Cerebellar nuclear complex (tissue), 1 donor: ENCODE measurements around the gene FARSA.
"Not testable (repeated sequence)": the region's sequence is repeated elsewhere in the genome, so short reads cannot be mapped to it uniquely, and the experiment has no call there.

Source experiments
- DNase-seq, 2 experiments: peaks; one replicate each; lab custom pipeline; 2025; lab: John Stamatoyannopoulos, UW

The FARSA gene

DNA sequence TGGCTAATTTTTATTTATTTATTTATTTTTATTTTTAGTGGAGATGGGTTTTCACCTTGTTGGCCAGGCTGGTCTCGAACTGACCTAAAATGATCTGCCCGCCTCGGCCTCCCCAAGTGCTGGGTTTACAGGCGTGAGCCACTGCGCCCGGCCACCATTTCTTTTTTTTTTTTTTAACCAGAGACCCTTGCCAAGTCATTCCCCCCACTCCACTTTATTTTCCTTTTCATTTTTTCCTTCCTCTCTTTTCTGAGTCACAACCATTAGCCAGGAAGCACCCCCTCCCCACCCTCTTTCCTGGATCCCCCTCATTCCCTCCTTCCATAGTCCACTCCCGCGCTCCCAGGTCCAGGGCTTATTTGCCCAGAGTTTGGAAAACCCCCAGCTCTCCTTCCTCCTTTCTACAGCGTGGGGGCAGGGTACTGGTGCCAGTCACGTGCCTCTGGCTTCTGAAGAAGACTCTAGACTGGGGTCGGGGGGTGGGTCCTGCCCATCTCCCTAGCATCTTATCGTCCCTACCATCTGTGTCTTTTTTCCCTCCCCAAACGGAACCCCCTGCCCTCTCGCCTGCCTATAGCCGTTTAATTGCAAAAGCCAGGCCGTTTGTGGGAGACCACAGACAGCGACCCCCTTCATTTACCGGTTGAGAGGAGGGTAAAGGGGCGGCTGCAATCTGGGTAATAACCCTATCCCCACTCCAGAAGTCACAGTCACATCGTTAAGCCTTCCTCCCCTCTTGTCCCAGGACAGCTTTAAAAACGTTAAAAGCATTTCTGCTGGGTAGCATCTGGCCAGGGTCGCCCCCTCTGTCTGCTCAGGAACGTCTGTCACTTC, 3.8 kb upstream of the FARSA start:
- no peak for DNase-seq

DNA sequence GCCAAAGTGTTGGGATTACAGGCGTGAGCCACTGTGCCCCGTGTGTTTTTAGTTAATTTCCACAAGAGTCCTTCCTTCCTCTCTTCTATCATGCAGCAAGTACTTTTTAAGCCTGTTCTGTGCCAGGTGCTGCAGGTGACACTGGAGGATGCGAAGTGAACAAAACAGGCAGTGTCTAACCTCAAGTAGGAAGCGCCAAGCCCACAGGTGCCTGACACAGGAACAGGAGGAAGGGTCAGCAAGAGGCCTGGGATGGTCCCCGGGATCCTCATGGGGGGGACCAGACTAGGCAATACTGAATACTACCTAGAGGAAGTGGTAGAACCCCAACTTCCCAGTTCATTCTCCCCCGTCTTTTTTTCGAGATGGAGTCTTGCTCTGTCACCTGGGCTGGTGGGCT, 3.1 kb upstream of the FARSA start:
- DNase-seq = no peak

DNA sequence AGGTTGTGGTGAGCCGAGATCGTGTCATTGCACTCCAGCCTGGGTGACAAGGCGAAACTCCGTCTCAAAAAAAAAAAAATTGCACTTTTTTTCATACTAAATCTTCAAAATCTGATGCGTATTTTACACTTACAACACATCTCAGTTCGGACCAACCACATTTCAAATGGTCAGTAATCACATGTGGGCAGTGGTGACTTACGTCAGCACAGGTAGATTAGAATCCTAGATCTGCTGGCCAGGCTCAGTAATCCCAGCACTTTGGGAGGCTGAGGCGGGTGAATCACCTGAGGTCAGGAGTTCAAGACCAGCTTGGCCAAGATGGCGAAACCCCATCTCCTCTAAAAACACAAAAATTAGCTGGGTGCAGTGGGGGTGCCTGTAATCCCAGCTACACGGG, 1.6 kb upstream of the FARSA start:
- no peak for DNase-seq

DNA sequence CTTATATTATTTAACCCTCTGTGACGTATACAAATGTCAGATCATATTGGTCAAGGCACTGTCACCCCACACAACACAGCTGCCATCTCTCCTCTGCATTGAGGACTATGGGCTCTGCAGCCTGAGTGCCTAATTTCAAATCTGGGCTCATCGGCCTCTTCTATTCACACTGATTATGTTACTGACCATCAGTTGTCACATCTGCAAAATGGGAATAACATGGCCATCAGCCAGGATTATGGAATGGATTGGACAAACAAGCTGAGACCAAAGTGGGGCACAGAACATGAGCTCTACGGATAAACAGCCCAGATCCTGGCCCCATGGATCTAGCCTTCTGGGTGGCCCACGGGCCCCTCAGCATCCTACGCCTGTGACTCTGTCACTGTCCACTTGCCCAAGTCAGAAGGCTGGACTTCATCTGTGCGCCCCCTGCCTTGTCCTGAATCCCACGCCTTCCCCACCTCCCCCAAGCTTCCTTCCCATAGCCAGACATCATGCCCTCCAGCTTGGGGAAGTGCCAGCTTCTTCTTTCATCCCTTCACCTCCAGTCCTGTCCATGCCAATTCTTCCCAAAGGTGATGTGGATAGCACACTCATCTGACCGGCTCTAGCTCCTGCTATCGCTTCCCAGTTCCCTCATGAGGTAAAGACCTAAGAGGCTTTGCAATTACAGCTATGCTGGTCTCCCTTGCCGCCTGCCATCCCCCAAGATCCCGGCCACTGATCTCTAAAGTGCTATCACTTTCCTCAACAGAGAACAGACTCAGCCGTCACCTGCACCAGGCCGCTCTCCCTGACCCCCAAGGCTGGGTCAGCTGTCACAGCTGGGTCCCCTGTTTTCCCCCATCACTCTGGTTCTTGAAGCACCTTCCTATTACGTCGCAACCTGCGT, 872 bp downstream of the FARSA start:
- no peak for DNase-seq

DNA sequence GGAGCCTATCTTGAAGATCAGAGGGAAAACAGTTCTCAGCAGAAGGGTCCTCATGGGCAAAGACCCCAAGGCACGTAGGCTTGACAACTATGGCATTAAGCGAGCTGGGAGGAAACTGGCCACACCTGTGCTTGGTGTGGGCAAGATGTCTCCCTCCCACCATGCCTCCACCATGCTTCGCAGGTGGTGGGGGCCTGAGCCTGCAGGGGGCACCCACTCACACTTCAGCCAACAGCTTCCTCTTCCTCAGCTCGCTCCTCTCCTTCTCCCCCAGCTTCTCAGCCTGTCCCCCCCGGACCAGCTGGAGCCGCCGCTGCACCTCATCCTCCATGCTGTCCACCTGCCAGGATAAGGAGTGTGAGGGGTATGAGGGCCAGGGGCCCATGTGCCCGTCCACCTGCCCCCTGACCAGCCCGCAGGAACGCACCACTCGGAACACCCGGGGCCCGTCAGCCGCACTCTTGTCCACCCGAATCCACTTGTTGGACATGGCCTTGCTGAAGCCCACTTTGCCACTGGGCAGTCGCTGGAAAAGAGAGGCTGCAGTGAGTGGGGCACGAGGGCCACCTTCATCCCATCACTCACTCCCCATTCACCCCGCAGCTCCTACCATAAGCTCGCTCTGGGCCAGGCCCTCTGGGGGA, 3.4 kb downstream of the FARSA start:
- DNase-seq = no peak

DNA sequence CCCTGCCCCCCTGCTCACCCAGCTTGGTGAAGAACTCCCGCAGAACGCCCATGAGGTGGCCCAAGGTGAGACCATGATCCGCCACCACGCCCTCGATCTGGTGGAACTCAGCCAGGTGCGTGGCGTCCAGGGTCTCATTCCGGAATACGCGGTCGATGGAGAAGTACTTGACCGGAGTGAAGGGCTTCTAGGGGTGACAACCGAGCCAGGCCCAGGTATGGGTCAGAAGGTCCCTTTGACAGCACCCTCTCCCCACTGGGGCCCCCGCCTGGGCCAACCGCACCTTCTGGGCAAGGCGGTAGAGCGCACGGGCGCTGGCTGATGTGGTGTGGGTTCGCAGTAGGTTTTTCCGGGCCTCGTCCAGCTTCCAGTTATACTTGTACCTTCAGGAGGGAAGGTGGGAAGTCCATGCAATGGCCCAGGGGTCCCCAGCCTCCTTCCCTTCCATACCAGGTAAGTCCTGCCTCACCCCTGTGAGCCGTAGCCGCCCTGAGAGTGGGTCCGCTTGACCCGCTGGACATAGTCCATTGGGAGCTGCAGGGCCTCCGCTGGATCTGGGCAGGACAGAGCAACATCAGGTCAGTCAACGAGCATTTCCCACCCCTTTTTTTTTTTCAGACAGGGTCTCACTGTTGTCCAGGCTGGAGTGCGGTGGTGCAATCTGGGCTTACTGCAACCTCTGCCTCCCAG, 8.7 kb downstream of the FARSA start:
- DNase-seq = no peak

DNA sequence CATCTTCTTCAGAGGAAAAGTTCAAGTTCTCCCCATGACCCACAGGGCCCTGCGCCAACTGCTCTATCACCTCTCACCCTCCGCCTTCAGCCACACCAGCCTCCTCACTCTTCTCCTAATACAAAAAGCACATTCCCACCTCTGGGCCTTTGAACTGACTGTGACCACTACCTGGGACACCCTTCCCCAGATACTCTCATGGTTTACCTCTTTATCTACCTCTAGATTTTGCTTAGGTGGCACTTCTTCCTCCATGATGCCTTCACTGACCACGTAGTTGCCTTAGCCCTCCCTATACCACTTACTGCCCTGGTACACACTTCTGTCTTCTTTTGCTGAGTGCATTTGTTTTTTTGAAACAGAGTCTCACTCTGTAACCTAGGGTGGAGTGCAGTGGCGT, 10.6 kb downstream of the FARSA start:
- no peak for DNase-seq

DNA sequence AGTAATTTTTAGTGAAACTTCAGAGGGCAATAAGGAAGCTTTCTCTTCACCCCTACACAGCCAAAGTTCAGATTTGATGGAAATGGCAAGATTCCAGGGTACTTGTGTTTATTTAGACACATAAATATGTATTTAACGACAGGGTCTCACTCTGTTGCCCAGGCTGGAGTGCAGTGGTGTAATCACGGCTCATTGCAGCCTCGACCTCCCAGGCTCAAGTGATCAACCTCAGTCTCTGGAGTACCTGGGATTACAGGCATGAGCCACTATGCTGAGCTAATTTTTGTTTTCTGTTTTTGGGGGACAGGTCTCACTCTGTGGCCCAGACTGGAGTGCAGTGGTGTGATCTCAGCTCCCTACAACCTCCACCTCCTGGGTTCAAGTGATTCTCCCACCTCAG, 12.5 kb downstream of the FARSA start:
- no peak for DNase-seq

DNA sequence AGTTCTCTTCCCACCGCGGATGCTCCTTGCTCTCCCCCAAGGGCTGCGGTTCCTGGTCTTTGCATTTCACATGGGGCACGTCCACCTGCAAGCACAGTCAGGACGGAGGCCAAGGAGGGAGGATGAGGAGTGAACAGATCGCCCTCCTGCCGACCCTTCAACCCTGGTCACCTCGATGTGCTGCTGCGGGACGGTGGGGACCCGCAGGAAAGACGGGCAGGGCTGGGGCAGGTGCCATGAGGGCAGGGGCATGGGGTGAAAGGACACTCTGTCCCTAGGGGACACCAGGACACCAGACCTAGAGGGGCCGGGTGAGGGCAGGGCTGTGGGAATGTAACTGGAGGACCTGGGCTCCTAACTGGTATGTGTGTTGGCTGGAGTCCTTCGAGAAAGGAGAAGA, 15.3 kb downstream of the FARSA start:
- no peak for DNase-seq

DNA sequence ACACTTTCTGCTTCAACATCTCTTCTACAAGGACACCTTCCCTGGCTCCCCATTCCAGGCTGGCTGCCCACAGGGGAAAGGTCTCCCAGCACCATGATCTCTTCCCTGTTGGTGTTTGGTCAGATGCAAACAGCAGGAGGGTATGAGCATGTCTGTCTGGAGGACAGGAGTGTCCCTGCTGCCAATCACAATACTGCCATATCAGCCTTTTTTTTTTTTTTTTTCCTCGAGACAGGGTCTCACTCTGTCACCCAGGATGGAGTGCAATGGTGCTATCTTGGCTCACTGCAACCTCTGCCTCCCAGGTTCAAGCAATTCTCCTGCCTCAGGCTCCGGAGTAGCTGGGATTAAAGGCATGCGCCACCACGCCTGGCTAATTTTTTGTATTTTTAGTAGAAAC, 17.7 kb downstream of the FARSA start:
- not testable (repeated sequence) for DNase-seq

DNA sequence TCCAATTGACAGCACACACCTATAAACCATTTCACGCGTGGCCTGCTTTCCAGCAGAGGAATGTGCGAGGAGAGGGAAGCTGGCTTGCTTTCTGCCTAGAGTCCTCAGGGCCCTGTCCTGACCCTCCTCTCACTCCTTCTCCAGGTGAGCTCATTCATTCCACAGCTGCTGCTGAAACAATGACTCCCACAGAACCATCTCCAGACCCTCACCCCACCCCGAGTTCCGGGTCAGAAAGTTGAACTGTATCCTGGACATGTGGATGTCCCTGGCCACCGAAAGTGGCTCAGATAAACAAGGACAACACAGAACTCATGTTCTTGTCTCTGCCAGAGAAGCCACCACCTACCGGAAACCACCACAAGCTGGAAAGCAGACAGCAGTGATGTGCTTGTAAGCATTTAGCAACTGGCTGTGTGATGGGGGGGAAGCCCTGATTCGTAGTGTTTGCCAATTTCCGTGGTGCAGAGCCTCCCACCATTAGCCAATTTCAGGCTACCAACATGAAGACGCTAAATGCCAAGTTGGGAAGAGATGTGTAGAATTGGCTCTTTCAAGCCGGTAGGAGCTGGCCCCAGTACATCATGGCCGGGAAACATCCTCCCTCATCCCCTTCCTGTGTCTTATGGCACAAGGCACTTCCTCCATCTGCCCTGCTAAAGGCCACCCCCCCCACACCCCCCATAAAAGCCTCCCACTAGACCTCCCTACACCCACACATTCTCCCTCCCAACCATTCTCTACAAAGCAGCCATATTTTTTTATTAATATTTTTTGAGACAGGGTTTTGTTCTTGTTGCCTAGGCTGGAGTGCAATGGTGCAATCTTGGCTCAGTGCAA, 19.4 kb downstream of the FARSA start:
- no peak for DNase-seq

DNA sequence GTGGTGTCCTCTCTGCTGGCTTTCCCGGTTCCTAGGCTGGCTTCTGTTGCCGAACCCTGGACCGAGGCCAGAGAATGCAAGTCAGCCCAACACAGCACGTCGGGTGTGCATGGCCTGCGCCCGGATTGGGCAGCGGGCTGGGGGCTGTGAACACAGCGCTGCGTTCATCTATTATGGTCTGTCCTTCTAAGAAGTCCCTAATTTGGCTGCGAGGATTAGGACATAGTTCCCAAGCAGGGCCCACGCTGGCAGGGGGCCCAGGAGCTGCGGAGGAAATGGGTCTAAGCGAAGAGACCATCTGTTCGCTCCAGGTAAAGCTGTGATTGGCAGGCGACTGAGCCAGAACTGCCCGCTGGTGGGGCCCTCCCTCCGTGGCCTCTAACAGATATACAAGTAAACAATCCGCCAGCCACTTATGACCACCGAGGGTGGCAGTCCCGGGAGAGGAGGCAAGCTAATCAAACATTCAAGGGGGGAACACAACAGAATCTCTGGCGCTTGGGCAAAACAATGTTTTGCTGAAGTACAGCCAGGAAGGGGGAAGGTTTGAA, 20.4 kb downstream of the FARSA start:
- DNase-seq = peak; percentile 83 to 89

DNA sequence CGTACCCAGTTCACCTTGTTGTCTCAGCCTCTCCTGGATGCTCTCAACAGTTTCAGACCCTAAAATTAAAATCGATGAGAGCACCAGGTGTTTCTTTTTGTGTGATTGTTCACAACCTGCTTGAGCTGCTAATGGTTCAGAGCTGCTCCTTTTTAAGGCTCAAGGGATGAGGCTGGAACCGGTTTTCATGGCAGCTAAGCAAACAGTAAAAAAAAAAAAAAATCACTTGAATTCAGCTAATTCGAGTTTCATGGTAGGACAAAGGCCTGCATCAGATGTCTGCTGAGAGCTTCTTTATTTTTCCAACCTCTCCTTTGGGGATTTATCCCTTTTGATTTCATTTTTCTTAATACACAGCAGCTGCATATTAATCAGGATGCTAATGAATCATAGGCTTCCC, 20.9 kb downstream of the FARSA start:
- DNase-seq = no peak

DNA sequence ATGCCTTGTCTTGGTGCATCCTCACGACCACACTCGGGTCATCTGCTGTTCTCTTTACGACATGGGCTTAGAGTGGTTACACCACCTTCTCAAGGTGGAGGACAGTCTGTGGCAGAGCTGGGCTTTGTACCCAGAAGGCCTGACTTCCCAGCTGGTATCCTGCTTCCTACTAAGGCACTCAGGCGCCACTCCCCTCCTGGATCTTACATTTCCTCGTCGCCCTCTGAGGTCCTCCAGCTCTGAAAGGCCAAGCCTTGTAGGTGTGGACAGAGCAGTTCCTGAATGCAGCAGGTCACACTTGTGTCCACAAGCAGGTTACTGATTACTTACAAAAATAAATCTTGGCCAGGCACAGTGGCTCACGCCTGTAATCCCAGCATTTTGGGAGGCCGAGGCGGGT, 26.3 kb downstream of the FARSA start:
- no peak for DNase-seq

DNA sequence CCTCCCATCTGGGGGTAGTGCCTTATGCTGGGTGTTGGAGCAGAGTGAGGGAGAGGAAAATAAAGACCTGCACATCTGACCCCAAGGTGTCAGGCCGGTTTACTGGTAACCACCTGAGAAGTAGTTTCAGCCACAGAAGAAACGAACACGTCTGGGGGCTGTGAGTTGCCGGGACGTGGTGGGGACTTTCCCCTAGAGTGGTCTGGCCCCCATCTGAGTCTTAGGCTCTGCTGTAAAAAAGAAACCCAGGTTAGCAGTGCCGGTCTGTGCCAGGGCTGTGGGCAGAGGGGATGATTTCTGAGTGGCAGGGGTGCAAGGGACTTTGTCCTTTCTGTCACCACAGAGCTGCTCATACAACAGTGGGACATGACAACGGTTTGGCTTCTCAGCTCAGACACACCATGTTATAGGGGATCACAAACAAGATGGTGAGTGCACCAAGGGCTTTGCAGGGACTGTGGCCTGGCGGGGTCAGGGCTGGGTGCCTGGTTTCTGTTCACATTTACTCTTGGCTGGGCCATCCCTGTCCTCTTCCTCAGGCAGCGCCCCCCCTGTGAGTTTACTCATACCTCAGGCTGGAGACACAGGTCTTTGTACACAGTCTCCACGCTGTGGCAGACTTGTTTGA, 33.5 kb downstream of the FARSA start:
- no peak for DNase-seq

DNA sequence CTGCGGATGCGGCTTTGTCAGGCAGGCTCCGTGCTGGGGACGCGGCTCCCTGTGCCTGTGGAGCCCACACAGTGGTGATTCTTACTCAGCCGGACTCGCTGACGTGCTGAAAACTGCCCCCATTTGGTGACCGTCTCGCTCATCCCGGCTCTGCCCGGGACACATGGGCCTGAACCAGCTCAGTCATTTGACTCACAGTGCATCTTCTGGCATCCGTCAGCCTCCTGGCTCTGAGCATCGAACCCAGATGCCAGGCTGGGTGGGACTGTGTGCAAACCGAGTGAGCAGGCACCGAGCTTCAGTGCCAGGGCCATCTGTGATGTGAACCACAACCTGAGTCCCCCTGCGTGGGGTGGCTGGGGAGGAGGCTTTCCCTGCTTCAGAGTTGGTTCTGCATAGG, 37.1 kb downstream of the FARSA start:
- DNase-seq = peak in 1 of 2 experiments; percentile 36

DNA sequence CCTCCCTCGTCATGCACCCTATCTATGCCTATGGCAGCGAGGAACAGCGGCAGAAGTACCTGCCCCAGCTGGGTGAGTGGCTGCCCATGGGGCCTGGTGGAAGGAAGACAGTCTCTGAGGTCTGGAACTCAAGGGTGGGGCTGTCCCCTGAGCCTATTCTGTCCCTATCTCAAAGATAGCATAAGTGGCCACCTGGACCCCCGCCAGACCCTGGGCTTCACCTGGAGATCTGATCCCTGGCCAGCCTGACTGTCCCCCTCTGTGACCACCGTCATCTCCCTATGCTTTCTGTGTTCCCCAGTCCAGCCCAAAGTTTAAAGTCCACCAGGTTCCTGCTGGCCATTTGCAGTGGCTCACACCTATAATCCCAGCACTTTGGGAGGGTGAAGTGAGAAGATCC, 39.9 kb downstream of the FARSA start:
- DNase-seq = no peak

DNA sequence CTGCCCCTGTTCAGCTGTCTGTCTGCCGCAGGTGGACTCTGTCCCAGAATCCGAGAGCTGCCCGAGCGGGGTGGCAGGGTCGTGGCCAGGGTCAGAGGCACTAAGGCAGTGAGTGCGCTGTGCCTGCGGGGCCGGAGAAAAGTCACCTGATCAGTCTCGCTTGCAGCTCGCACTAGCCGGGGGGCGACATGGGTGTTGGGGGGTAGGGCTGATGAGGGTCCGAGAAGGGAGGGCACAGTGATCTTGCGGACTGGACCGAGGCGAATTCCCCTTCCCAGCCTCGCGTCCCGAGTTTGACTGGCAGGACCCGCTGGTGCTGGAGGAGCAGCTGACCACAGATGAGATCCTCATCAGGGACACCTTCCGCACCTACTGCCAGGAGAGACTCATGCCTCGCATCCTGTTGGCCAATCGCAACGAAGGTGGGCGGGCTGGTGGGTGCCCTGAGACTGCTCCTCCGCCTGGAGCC, 41.9 kb downstream of the FARSA start:
- DNase-seq = no peak

DNA sequence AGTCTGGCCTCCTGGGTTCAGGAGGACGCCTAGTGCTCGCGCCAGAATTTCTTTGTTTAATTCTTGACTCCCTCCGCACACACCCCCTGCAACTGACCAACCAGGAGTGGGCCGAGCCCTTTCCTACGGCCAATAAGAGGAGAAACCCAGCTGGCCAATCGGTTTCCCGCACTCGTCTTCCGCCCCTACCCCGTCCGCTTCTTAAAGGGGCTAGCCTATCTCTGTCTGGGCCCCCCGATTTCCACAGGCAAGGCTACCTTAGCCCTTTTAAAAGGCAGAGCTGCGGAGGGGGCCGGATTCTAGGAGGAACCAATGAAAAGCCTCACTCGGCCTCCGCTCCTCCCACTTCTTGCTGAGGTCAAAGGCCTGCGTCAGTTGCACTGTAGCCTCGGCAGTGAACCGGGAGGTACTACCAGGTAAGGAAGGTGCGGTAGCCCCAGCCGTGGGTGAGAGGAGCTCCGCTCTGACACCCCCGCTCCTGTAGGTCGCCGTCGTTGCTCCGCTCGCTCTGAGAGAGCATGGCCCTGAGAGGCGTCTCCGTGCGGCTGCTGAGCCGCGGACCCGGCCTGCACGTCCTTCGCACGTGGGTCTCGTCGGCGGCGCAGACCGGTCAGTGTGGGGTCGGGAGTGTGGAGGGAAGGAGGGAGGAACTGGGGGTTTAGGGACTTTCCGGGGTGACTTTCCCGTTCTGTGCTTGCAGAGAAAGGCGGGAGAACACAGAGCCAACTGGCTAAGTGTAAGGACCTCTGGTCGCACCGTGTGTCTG, 42.5 kb downstream of the FARSA start, which contains the start of gene GCDH:
TSS of gene GCDH (plus strand) at position 374 of the 766 bp plus-strand sequence. CDS start at position 519, 145 bp downstream.
- peak; percentile 93 to 99 for DNase-seq
